ENCODE results near the gene ZNF563. TPM values are rescaled to one million over a fixed set of nuclear protein-coding genes. Genes with fewer than 3 reads are reported as not detected.

The ZNF563 gene
- total RNA-seq, 4 donors from 2014 or later = 3.1 to 16.9 (median 5.6) TPM

- TF ChIP-seq POLR2A (IDR thresholded peaks at IDR 0.05) (no peak), CTCF (IDR thresholded peaks at IDR 0.05) (no peak)
- intact Hi-C loops (cut with DNase I; ENCODE audit: low total_unique reads) = no loop called here
- no peak overlapping the region for H3K4me3 ChIP-seq (ENCODE audit: low read depth, poor library complexity, severe bottlenecking)
- no peak for DNase-seq (ENCODE audit: low spot score in 2 of 2)
- 95 to 98% methylated on average over 1 of the region's 1 CpG for WGBS, 2 donors
Measured at GRCh38 chr19:12345197-12345596, 11.8 kb upstream of the ZNF563 start.

- intact Hi-C loops (cut with DNase I; ENCODE audit: low total_unique reads) = no loop called here
- 70 to 82% methylated on average over 4 of the region's 4 CpGs for WGBS, 2 donors
- DNase-seq (ENCODE audit: low spot score in 2 of 2) = no peak
Measured at GRCh38 chr19:12331211-12331941, 2.1 kb downstream of the ZNF563 start.

GRCh38 chr19:12330340-12330739 lies 3.1 kb downstream of the ZNF563 start:
- TF ChIP-seq CTCF (IDR thresholded peaks at IDR 0.05) (no peak), POLR2A (IDR thresholded peaks at IDR 0.05) (no peak)
- intact Hi-C loops (cut with DNase I; ENCODE audit: low total_unique reads) = no loop called here
- WGBS, 2 donors = 77 to 93% methylated on average over 4 of the region's 4 CpGs
- H3K4me3 ChIP-seq (ENCODE audit: low read depth, poor library complexity, severe bottlenecking) = no peak overlapping the region
- DNase-seq (ENCODE audit: low spot score in 2 of 2) = no peak

More at GRCh38 chr19:12331211-12331941, 2.1 kb downstream of the ZNF563 start:
- no peak overlapping the region for H3K4me3 ChIP-seq (ENCODE audit: low read depth, poor library complexity, severe bottlenecking)
- TF ChIP-seq CTCF (IDR thresholded peaks at IDR 0.05) (no peak), POLR2A (IDR thresholded peaks at IDR 0.05) (no peak)

- H3K4me3 ChIP-seq (ENCODE audit: low read depth, poor library complexity, severe bottlenecking) = no peak overlapping the region
- intact Hi-C loops (cut with DNase I; ENCODE audit: low total_unique reads) = no loop called here
- DNase-seq (ENCODE audit: low spot score in 2 of 2) = no peak
- TF ChIP-seq POLR2A (IDR thresholded peaks at IDR 0.05) (no peak), CTCF (IDR thresholded peaks at IDR 0.05) (no peak)
Measured at GRCh38 chr19:12325690-12326089, 7.7 kb downstream of the ZNF563 start.

- 96 to 97% methylated on average over 13 of the region's 13 CpGs for WGBS, 2 donors
Measured at GRCh38 chr19:12318782-12319413, 14.5 kb downstream of the ZNF563 start.

More at GRCh38 chr19:12318782-12319413, 14.5 kb downstream of the ZNF563 start:
- H3K4me3 ChIP-seq (ENCODE audit: low read depth, poor library complexity, severe bottlenecking) = no peak overlapping the region
- TF ChIP-seq CTCF (IDR thresholded peaks at IDR 0.05) = no peak
- no peak for TF ChIP-seq POLR2A (IDR thresholded peaks at IDR 0.05)
- no peak for DNase-seq (ENCODE audit: low spot score in 2 of 2)
- intact Hi-C loops (cut with DNase I; ENCODE audit: low total_unique reads) = no loop called here
